DMS 273 (cell line): ENCODE results near the gene BABAM2.

Source experiments
- DNase-seq: peaks from one replicate; lab custom pipeline; 2025; ENCODE audit not compliant: unreplicated experiment; lab: John Stamatoyannopoulos, UW

Gene BABAM2

DNA sequence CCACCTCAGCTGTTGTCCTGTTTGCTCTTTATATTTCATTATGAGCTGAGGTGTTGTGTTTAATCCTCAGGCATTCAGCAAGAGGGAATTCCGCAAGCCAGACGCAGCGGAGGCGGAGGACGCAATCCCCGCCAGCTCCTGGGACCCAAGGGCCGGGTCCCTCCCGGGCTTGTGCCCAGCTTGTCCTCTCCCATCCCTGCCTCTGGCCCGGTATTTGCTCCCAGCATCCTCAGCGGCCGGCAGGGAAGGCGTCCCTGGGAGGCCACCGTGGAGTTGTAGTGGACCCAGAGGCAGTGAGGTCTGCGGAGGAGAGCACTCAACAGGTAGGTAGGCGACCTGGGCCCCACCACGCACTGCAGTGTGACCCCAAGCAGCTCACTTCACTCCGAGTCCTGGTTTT, 459.7 kb downstream of the BABAM2 start:
- no peak for DNase-seq

DNA sequence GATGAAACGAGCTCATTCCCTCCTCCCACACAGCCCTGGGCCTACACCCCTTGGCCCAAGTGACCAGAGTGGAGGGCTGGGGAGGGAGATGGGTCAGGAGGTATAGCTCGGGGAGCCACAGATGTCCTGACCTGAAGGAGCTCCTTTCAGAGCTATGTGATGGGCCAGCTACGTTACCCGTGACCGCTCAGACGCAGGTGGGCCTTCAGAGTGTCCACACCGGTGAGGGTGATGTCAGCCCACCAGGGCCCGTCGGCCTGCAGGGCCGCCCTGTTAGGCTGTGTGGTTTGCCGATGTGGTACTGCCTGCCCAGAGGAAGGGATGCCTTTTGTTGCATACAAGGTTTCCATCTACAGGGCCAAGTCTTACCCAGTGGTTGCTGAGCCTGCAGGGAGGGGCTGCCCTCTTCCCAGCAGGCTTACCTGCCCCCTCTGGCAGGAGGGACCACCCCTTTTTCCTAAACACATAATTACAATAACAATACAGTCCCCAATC, 460.3 kb downstream of the BABAM2 start:
- DNase-seq, result no peak

DNA sequence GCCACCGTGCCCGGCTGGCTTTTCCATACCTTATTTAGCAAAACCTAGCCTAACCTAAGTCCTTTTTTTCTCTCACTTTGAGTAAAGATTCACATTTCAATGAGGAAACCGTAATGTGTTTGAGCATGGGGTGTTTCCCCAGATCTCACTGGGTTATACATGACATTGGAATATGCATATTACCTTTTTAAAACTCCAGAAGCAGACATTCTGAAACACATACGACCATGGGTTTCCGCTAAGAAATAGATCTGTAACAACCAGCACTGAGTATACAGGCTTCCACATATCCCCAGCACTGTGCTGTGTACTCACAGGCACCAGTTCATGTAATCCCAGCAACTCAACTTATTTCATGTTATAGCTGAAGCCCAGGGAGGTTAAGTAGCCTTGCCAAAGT, 461.1 kb downstream of the BABAM2 start:
- DNase-seq, result no peak

DNA sequence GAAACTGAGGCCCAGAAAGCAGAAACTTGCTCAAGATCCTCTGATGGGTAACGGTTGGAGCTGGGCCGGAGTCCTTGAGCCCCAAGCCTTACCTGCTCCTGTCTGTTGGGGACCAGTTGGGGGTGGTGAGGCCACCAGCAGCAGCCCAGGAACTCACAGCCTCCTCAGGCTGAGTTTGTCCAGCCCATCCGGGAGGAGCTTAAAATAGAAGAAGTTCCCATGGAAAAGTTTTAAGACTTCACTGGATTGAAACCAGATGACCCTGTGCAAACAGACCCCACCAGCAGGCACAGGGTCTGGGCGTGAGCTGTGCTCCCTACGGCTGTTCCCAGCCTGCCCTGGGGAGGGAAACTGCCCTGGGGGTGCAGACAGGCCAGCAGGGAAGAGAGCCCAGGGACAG, 461.6 kb downstream of the BABAM2 start:
- DNase-seq, result no peak

DNA sequence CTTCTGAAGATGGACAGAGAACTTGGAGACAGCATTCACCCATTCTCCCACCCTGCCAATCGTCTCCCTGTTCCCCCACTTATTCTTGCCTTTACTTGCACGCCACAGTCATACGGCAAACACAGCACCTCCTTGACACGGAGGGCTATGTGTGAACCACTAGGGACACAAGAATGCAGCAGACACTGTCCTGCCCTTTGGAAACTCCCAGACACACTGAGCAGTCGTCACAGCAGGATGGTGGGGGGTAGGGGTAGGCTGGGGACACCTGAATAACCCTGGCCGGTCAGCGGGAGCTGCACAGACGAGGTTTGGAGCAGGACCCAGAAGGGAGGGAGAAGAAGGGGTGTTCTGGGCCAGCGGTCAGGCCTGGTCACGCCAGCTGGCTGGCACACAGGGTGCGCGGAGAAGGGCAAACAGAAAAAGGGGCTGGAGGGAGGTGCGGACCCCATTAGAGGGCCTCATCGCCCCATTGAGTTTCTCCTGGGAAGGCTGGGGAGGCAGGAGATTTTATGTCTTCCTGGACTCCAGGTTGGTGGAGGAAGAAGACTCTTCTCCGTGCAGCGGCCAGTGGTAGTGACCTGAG, 462.2 kb downstream of the BABAM2 start:
- no peak for DNase-seq

DNA sequence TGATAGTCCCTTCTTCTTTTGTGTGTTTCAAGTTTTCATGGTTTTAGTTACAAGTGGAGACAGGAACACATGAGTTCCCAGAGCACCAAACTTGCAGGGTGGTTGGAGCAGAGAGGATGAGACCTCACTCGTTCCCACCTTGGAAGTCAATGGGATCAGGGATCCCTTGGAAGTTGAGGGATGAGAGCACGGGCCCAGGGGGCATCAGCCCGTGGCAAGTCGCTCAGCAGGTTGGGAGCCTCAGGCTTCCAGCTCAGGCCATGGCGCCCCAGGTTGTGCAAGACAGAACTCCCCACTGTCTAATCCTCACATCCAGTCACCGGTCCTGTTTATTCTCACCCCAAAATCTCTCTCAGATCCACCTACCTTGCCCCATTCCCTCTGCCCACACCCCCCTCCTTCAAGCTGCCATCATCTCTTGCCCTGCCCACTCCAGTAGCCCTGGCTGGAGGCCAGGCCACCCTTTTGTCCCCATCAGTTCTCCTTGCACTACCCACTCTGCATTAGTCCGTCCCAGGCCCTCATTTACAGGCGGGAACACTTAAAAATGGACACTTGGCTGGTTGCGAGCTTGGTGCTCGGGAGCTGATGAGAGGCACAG, 464.5 kb downstream of the BABAM2 start:
- DNase-seq, result no peak

DNA sequence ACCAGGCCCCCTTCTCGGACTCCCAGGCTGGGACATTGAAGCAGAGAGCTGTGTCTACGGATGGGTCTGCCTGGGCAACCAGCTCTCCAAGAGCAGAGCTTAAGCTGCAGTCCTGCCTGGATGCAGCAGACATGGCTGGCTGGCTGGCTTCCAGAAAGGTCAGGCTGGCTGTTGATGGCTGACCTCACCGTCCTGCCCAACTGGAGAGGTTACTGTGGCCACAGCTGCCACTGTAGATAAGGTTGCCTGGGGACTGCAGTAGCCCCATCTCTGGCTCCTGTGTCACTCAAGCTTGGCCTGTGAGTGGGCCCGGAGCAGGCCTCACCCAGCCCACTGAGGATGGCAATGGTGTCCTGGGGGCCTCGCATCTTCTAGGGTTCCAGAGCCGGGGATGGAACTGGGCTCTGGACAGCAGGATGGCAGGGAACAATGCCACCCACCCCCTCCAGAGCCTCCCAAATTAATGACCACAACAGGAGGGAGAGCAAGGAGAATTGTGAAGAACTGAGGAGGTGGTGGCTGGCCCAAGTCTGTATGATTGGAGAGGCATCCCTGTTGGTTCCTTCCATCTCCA, 465.1 kb downstream of the BABAM2 start:
- peak; percentile 43 for DNase-seq

DNA sequence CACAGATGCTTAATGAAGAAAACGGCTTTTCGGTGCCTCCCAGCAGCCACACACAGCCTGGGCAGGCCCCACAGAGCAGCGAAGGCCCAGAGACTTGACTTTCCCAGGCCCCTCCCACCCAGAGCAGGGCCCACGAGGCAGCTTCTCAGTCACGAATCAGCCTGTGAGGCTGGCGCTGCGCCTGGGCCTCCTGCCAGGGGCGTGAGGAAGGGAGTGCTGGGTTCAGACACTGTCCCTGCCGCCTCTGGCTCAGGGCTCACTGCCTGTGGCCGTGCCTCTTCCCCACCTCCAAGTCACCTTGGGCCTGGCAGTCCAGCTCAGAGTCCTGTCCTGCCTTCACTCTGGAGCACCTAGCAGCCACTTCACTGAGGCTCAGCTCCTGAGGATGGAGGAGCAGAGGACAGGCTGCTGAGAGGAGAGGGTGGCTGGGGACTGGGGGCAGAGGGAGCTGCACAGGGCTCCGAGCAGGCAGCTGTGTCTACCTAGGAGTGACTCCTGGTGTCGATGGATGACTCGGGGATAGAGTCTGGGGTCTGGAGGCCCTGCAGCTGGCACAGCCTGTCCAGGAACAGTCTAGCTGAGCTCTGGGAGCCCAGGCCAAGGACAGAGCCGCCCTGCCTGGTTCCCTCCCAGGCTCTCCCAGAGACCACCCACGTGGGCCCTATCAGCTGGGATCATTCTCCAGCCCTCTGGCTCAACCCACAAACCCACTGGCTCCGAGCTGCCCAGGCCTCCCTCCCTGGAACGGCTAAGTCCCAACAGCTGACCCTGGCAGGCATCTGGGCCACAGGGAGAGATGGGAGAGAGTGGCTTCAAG, 465.8 kb downstream of the BABAM2 start:
- DNase-seq, result peak; percentile 90

DNA sequence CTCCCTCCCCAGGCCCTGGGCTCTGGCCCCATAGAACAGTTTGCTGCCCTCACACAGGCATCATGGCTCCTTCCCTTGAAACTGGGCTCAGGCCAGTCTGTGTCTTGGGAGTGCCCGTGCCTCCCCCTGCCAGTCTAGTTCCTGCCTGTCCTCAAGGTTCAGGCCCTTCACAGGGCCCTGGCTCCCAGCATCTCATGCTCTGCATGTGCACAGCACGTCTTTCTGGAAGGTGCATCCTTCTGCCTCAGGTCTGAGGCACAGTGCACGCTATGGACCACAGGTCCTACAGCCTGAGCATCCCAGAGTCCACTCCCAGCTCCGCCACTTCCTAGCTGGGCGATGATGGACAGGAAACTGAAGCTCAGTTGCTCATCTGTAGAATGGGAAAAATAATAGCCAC, 466.5 kb downstream of the BABAM2 start:
- no peak for DNase-seq

DNA sequence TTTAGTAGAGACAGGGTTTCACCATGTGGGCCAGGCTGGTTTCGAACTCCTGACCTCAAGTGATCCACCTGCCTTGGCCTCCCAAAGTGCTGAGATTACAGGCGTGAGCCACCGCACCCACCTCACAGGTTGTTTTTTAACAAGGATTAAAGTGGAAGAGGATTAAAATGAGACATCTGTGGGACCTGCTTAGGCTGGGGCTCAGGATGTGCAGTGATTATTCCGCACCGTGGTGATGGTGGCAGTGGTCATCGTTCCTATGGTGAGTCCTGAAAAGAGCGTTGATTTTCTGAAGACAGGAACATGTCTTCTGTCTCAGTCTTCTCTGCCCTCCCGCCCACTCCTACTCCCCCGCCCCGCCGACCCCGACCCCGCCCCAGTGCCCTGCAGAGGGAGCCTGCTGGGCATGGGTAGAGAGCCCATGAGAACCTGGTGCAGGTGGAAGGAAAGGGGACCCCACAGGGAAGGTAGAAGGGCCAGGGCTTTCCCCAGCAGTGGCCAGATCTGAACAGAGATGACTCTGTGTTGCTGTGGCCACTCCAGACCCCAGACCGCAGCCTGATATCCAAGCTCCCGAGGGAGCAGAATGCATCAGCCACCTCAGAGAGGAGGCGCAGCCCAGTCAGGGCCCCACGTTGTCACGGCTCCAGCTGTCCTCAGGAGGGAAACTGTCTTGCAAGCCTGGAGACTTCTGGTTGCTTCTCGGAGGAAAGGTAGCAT, 467.6 kb downstream of the BABAM2 start:
- no peak for DNase-seq

DNA sequence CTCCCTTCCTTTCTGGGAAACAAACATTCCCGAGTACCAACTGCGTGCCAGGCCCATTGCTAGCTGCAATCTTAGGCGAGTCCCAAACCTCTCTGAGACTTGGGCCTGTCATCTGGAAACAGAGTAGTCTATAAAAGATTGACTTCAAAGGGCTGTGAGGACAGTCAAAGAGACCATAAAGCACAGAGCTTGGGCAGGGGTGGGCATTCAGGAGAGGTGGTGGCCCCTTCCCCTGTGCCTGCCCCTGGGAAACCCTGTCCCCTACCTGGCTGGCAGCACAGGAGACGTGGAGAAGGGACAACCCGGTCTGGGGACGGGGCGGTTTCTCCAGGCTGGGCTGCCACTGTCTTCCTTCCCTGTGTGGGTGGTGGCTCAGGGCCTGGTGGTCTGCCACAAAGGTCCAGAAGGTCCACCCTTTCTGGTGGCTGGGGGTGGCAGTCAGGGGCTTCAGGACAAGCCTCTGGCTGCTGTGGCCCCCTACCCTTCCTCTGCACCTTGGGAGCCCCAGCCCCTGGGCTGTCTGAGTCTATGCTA, 468.2 kb downstream of the BABAM2 start:
- no peak for DNase-seq

DNA sequence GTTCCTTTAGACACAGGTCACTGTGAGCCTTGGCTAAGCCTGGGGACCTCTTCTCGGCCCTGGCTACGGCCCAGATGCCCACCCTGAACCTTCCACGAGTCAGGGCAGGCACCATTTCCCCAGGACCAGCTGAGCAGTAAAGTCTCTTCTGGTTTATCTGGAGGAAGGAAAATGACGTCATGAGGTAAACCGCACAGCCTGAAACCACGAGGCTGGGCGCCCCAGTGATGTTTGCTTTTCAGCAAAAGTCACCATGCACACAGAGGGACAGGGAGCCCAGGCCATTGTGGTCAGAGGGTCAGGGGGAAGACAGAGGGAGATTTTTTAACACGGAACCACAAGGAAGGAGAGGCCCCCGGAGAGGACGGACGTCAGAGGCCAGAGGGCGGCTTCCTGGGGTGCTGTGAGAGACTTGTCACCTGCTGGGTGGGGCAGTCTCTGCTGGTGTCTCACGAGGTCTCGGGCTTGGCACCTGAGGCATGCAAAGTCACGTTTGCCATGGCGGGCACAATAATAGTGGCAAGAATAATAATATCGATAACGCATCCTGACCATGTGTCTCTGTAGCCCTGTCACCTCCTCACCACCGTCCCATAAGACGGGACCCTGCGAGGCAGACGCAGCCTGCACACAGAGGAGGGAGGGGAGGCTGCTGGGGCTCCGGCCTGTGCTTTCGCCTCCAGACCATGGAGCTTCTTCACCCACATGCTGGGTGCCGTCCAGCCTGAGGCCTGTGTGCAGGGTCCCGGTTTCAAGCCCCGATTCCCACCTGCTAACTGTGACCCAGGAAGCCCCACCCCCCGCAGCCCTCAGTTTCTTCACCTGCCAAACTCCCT, 468.9 kb downstream of the BABAM2 start:
- DNase-seq, result no peak

DNA sequence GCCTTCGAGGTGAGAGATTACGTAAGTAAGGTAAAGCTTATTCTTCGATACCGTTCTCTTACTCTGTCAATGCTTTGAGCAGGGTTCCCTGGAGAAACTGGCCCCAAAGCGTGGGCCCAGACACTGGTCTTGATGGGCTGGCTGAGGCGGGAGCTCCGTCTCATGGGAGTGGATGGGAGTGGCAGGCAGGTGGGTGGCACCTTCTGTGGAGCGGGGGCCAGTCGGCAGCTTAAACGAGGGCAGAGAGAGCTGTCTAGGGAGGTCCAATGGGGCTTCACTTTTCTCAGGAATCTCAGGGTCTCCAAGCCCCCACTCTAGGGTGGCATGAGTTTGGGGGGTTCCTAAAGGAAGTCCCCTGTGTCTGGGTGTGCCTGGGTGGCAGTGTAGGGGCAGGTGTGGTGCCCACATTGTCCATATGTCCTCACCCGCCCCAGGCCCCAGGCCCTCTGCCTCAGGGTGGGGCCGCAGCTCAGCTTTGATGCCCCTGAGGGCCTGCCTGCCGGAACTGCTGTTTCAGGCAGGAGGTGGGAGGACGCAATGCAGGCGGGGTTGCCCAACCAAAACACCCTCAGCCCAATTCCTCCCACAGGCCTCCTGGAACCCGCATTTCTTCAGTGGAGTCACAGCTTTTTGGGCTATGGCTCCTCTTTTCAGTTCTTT, 469.7 kb downstream of the BABAM2 start:
- no peak for DNase-seq

DNA sequence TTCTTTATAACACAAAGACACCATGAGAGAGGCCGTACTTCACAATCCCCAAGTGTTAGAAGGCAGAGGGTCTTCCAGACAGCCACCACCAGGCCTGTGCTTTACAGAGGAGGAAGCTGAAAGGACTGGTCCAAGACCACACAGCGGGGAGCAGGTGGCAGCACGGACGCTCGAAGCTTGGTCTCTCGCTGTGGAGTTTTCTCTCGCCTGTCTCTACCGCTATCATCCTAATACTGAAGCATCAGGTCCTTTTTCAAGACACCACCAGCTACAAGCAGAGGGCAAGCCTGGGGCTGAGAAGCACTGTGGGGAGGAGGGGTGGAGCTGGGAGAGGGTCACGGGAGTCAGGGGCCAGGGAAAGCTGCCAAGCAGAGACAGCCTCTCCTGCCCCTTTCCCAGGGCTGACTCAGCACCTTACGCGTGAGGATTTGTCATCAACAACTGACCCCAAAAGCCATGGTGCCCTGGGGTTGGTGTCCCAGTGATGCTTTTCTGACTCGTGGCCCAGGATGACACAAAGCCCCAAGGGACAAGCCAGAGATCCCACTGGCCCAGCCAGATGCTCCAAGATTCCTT, 470.3 kb downstream of the BABAM2 start:
- peak; percentile 21 for DNase-seq

DNA sequence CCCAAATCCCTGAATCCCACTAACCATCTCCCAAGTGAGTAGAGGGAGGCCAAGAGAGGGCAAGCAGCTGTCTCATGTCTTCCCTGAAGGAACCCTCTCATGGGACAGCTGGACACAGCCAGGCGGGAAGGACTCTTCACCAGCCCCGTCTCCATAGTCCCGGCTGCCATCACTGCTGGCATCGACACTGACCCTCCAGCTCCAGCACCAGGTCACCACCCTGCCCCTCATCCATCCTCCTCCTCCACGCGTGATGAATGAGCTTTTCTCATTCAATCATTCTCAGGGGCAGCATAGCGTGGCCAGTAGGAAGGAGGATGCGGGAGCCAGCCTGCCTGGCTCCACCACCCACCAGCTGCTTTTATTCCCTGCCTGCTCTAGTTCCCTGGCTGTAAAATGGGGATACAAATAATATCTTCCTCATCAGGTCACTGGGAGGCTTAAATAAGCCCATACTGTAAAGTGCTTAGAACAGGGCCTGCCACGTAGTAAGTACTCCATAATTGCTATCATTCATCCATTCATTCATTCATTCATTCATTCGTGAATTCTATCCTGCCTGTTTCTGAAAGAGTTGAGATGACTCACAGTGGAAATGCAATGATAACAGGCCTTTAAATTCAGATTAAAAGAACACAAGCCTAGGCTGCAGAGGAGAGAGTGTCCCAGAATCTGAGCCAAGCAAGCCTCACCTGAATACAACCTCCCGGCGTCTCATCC, 471.6 kb downstream of the BABAM2 start:
- DNase-seq, result no peak

DNA sequence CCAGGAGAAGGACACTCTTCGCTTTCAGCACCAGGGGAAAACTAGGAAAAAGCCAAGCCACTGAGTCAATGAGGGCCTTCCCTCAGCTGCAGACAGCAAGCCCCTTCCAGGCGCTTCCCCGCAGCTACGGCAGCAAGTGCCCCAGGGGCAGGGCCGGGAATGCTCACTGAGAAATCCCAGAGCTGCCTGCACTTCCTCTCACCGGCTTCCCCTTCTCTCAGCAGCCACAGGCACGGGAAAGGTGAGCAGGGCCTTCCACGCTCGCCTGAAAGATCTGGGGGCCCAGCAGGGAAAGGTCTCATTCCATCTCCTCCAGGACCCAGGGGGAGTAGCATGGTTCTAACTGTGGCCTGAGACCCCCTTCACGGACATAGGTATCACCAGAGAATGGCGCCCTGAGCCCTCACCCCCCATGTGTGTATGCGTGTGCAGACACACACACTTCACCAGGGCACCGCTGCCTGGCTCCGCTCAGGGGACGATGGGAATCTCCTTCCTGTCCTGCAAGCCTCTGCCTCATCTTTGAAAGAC, 472.5 kb downstream of the BABAM2 start:
- no peak for DNase-seq

DNA sequence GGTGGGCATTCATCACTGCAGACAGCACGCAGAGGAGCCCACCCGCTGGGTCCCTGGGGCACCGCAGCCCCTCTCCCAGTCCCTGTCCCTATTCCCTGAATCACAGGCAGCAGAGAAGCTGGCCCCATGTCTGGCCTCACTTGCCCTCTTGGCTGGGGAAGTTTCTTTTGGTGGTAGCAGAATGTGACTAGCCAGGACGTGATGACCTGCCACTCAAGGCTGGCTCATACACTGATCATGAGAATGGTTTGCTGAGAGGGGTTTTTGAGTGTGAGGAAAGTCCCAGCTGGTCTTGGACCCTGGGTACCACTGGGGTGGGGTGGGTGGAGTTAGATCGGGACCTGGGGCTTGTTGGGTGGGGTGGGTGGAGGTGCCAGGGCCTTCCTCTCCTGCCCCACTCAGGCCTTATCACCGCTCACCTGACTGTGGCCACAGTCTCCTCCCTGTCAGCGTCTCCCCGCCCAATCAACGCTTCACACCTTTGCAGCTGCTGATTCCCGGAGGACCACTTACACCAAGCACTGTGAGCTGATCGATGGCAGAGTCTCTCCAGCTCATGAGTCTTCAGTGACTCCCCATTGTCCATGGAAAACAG, 473.3 kb downstream of the BABAM2 start:
- no peak for DNase-seq

DNA sequence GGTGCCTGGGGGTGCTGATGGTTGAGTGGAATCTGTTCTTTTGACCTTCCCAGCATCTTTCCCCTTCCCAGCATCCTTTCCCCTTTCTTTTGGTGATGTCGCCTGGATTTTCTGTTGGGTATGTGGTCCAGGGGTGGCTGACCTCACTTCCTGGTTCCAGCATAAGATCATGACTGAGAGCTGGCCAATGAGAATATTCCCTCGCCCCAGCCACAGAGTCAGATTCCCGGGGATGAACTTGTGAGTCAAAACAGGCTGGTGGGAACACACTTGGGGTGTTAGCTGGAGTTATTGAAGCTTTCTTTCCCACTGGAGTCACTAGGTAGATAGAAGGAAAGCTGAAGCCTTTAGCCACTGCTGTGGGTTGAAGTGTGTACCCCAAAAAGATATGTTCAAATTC, 474.1 kb downstream of the BABAM2 start:
- DNase-seq, result no peak
